ENCODE measurements around the gene USP48.

The USP48 gene

GRCh38 chr1:21761052-21761451 lies 21.9 kb downstream of the USP48 start:
- peaks cover 7% of the 10 kb centered on the region for H3K36me3 ChIP-seq (ENCODE audit: insufficient read depth, low read length)
- H3K27me3 ChIP-seq (ENCODE audit: insufficient read depth, low read length), result no peaks in the 10 kb centered on the region
- H3K4me3 ChIP-seq (ENCODE audit: low read length), result no peak overlapping the region
- H3K4me1 ChIP-seq (ENCODE audit: insufficient read depth, low read length), result peaks cover 10% of the 10 kb centered on the region
- H2AFZ ChIP-seq (ENCODE audit: low read depth, low read length), result no peak overlapping the region
- no peaks in the 10 kb centered on the region for H3K9me3 ChIP-seq (ENCODE audit: low read length)

- Histone ChIP-seq H3K9me3 (ENCODE audit: low read length) (no peaks in the 10 kb centered on the region), H3K36me3 (ENCODE audit: insufficient read depth, low read length) (peaks cover 14% of the 10 kb centered on the region), H3K27me3 (ENCODE audit: insufficient read depth, low read length) (no peaks in the 10 kb centered on the region), H3K4me3 (ENCODE audit: low read length) (no peak overlapping the region), H3K4me1 (ENCODE audit: insufficient read depth, low read length) (peaks cover 5% of the 10 kb centered on the region), H2AFZ (ENCODE audit: low read depth, low read length) (no peak overlapping the region)
These were observed 23.1 kb downstream of the USP48 start for GRCh38 chr1:21759818-21760217.

GRCh38 chr1:21759182-21759581 lies 23.8 kb downstream of the USP48 start:
- Histone ChIP-seq H3K4me3 (ENCODE audit: low read length) (no peak overlapping the region), H3K36me3 (ENCODE audit: insufficient read depth, low read length) (peaks cover 21% of the 10 kb centered on the region), H3K4me1 (ENCODE audit: insufficient read depth, low read length) (no peaks in the 10 kb centered on the region), H3K9me3 (ENCODE audit: low read length) (no peaks in the 10 kb centered on the region), H3K27me3 (ENCODE audit: insufficient read depth, low read length) (no peaks in the 10 kb centered on the region), H2AFZ (ENCODE audit: low read depth, low read length) (no peak overlapping the region)

GRCh38 chr1:21758614-21759013 lies 24.3 kb downstream of the USP48 start:
- H3K27me3 ChIP-seq (ENCODE audit: insufficient read depth, low read length), result no peaks in the 10 kb centered on the region
- no peaks in the 10 kb centered on the region for H3K4me1 ChIP-seq (ENCODE audit: insufficient read depth, low read length)
- no peak overlapping the region for H3K4me3 ChIP-seq (ENCODE audit: low read length)
- no peak overlapping the region for H2AFZ ChIP-seq (ENCODE audit: low read depth, low read length)
- no peaks in the 10 kb centered on the region for H3K9me3 ChIP-seq (ENCODE audit: low read length)
- H3K36me3 ChIP-seq (ENCODE audit: insufficient read depth, low read length), result peaks cover 24% of the 10 kb centered on the region

- Histone ChIP-seq H2AFZ (ENCODE audit: low read depth, low read length) (no peak overlapping the region), H3K27me3 (ENCODE audit: insufficient read depth, low read length) (no peaks in the 10 kb centered on the region), H3K9me3 (ENCODE audit: low read length) (no peaks in the 10 kb centered on the region), H3K4me3 (ENCODE audit: low read length) (no peak overlapping the region), H3K4me1 (ENCODE audit: insufficient read depth, low read length) (no peaks in the 10 kb centered on the region), H3K36me3 (ENCODE audit: insufficient read depth, low read length) (peaks cover 37% of the 10 kb centered on the region)
These were observed 26.4 kb downstream of the USP48 start for GRCh38 chr1:21756393-21757089.

GRCh38 chr1:21755067-21755466 lies 27.9 kb downstream of the USP48 start:
- no peak overlapping the region for H2AFZ ChIP-seq (ENCODE audit: low read depth, low read length)
- H3K36me3 ChIP-seq (ENCODE audit: insufficient read depth, low read length), result peaks cover 41% of the 10 kb centered on the region
- no peaks in the 10 kb centered on the region for H3K4me1 ChIP-seq (ENCODE audit: insufficient read depth, low read length)
- H3K27me3 ChIP-seq (ENCODE audit: insufficient read depth, low read length), result no peaks in the 10 kb centered on the region
- H3K9me3 ChIP-seq (ENCODE audit: low read length), result no peaks in the 10 kb centered on the region
- no peak overlapping the region for H3K4me3 ChIP-seq (ENCODE audit: low read length)

- peaks cover 44% of the 10 kb centered on the region for H3K36me3 ChIP-seq (ENCODE audit: insufficient read depth, low read length)
- H2AFZ ChIP-seq (ENCODE audit: low read depth, low read length), result no peak overlapping the region
- no peaks in the 10 kb centered on the region for H3K27me3 ChIP-seq (ENCODE audit: insufficient read depth, low read length)
- no peak overlapping the region for H3K4me3 ChIP-seq (ENCODE audit: low read length)
- no peaks in the 10 kb centered on the region for H3K4me1 ChIP-seq (ENCODE audit: insufficient read depth, low read length)
- H3K9me3 ChIP-seq (ENCODE audit: low read length), result no peaks in the 10 kb centered on the region
These were observed 28.4 kb downstream of the USP48 start for GRCh38 chr1:21754583-21754982.

GRCh38 chr1:21752186-21752585 lies 30.8 kb downstream of the USP48 start:
- Histone ChIP-seq H3K9me3 (ENCODE audit: low read length) (no peaks in the 10 kb centered on the region), H3K27me3 (ENCODE audit: insufficient read depth, low read length) (no peaks in the 10 kb centered on the region), H3K36me3 (ENCODE audit: insufficient read depth, low read length) (peaks cover 48% of the 10 kb centered on the region), H2AFZ (ENCODE audit: low read depth, low read length) (no peak overlapping the region), H3K4me1 (ENCODE audit: insufficient read depth, low read length) (no peaks in the 10 kb centered on the region), H3K4me3 (ENCODE audit: low read length) (no peak overlapping the region)

- Histone ChIP-seq H3K4me1 (ENCODE audit: insufficient read depth, low read length) (no peaks in the 10 kb centered on the region), H3K27me3 (ENCODE audit: insufficient read depth, low read length) (no peaks in the 10 kb centered on the region), H3K9me3 (ENCODE audit: low read length) (no peaks in the 10 kb centered on the region), H3K4me3 (ENCODE audit: low read length) (no peak overlapping the region), H2AFZ (ENCODE audit: low read depth, low read length) (no peak overlapping the region), H3K36me3 (ENCODE audit: insufficient read depth, low read length) (peaks cover 51% of the 10 kb centered on the region)
These were observed 31.7 kb downstream of the USP48 start for GRCh38 chr1:21751281-21751680.

GRCh38 chr1:21750841-21751240 lies 32.1 kb downstream of the USP48 start:
- Histone ChIP-seq H3K36me3 (ENCODE audit: insufficient read depth, low read length) (peaks cover 52% of the 10 kb centered on the region), H3K4me1 (ENCODE audit: insufficient read depth, low read length) (no peaks in the 10 kb centered on the region), H3K9me3 (ENCODE audit: low read length) (no peaks in the 10 kb centered on the region), H3K27me3 (ENCODE audit: insufficient read depth, low read length) (no peaks in the 10 kb centered on the region), H3K4me3 (ENCODE audit: low read length) (no peak overlapping the region), H2AFZ (ENCODE audit: low read depth, low read length) (no peak overlapping the region)

GRCh38 chr1:21749859-21750468 lies 33.0 kb downstream of the USP48 start:
- no peak overlapping the region for H2AFZ ChIP-seq (ENCODE audit: low read depth, low read length)
- no peak overlapping the region for H3K4me3 ChIP-seq (ENCODE audit: low read length)
- H3K27me3 ChIP-seq (ENCODE audit: insufficient read depth, low read length), result no peaks in the 10 kb centered on the region
- H3K9me3 ChIP-seq (ENCODE audit: low read length), result no peaks in the 10 kb centered on the region
- no peaks in the 10 kb centered on the region for H3K4me1 ChIP-seq (ENCODE audit: insufficient read depth, low read length)
- peaks cover 48% of the 10 kb centered on the region for H3K36me3 ChIP-seq (ENCODE audit: insufficient read depth, low read length)

GRCh38 chr1:21749109-21749508 lies 33.8 kb downstream of the USP48 start:
- peaks cover 47% of the 10 kb centered on the region for H3K36me3 ChIP-seq (ENCODE audit: insufficient read depth, low read length)

GRCh38 chr1:21743476-21743875 lies 39.5 kb downstream of the USP48 start:
- Histone ChIP-seq H3K27me3 (ENCODE audit: insufficient read depth, low read length) (no peaks in the 10 kb centered on the region), H3K4me1 (ENCODE audit: insufficient read depth, low read length) (no peaks in the 10 kb centered on the region), H2AFZ (ENCODE audit: low read depth, low read length) (no peak overlapping the region), H3K4me3 (ENCODE audit: low read length) (no peak overlapping the region), H3K9me3 (ENCODE audit: low read length) (no peaks in the 10 kb centered on the region), H3K36me3 (ENCODE audit: insufficient read depth, low read length) (peaks cover 29% of the 10 kb centered on the region)

More at GRCh38 chr1:21749109-21749508, 33.8 kb downstream of the USP48 start:
- H3K4me3 ChIP-seq (ENCODE audit: low read length), result no peak overlapping the region
- H2AFZ ChIP-seq (ENCODE audit: low read depth, low read length), result no peak overlapping the region
- H3K27me3 ChIP-seq (ENCODE audit: insufficient read depth, low read length), result no peaks in the 10 kb centered on the region
- H3K4me1 ChIP-seq (ENCODE audit: insufficient read depth, low read length), result no peaks in the 10 kb centered on the region
- no peaks in the 10 kb centered on the region for H3K9me3 ChIP-seq (ENCODE audit: low read length)

GRCh38 chr1:21742578-21742977 lies 40.4 kb downstream of the USP48 start:
- Histone ChIP-seq H3K9me3 (ENCODE audit: low read length) (no peaks in the 10 kb centered on the region), H3K27me3 (ENCODE audit: insufficient read depth, low read length) (no peaks in the 10 kb centered on the region), H3K4me1 (ENCODE audit: insufficient read depth, low read length) (no peaks in the 10 kb centered on the region), H3K36me3 (ENCODE audit: insufficient read depth, low read length) (peaks cover 27% of the 10 kb centered on the region), H2AFZ (ENCODE audit: low read depth, low read length) (no peak overlapping the region), H3K4me3 (ENCODE audit: low read length) (no peak overlapping the region)
